Breast epithelium (tissue), 4 donors: ENCODE measurements around the gene ARHGAP44. TPM values are rescaled to one million over a fixed set of nuclear protein-coding genes. Genes with fewer than 3 reads are reported as not detected.

Source experiments
- DNase-seq, 2 donors: peaks; one replicate each; pipeline ENCODE4 v3.0.0-alpha.2; 2019; ENCODE audit warnings: low spot score in 2 of 2
- H3K27ac ChIP-seq, 2 donors: fragments of 200-600 bp; sonication (generic) in 1 of 2; one replicate each; pipeline ENCODE4 v1.5.1; 2016 to 2019; ENCODE audit warnings: mild to moderate bottlenecking in 1 of 2
- H3K27me3 ChIP-seq, 2 donors: fragments of 200-600 bp; sonication (generic) in 1 of 2; one replicate each; pipeline versions ENCODE4 v1.5.1 to v1.6.0; 2017 to 2019; ENCODE audit warnings: control low read depth in 1 of 2, mild to moderate bottlenecking in 1 of 2
- H3K36me3 ChIP-seq: fragments of 200-600 bp; one replicate; pipeline ENCODE4 v1.5.1; 2019
- H3K4me1 ChIP-seq, 2 donors: fragments of 200-600 bp; sonication (generic); one replicate each; pipeline ENCODE4 v1.5.1; 2016 to 2019; ENCODE audit warnings: control low read depth in 1 of 2
- H3K4me3 ChIP-seq, 3 donors: fragments of 200-600 bp; sonication (generic); 1 replicate in 2 of 3; 2 replicates in 1 of 3; pipeline ENCODE4 v1.5.1; 2016 to 2019; ENCODE audit warnings: mild to moderate bottlenecking in 3 of 3, moderate library complexity in 2 of 3
- H3K9me3 ChIP-seq, 2 donors: fragments of 200-600 bp; sonication (generic) in 1 of 2; one replicate each; pipeline ENCODE4 v1.5.1; 2016 to 2019; ENCODE audit warnings: control low read depth in 1 of 2
- POLR2A ChIP-seq: fragments of 450-650 bp; IDR thresholded peaks from one replicate; pipeline ENCODE4 v1.6.1; 2016; ENCODE audit warnings: antibody characterized with exemption, mild to moderate bottlenecking, moderate library complexity
- POLR2AphosphoS5 ChIP-seq, 3 donors: sonication (generic); formaldehyde crosslinking; IDR thresholded peaks; one replicate each; pipeline ENCODE4 v1.6.1; 2017; ENCODE audit warnings: antibody characterized with exemption in 3 of 3
- intact Hi-C: fragments of 100-400 bp; cut with DNase I; formaldehyde crosslinking; loops from one replicate; pipeline ENCODE4 v1.15.1; 2023; ENCODE audit warnings: low total_unique reads
- total RNA-seq, 3 donors: library from RNA; depleted of rRNA; stranded (reverse); fragments of >200 nt; gene quantifications; one replicate each; pipeline ENCODE4 v1.1.0, GENCODE V29; 2016
- TF ChIP-seq, protein P1 (sequence below), 3 donors: fragments of 450-650 bp; IDR thresholded peaks; one replicate each; pipeline ENCODE4 v1.5.1; 2016 to 2017; ENCODE audit warnings: antibody characterized with exemption in 3 of 3, mild to moderate bottlenecking in 3 of 3, moderate library complexity in 3 of 3

ARHGAP44 gene
- 10 to 100 TPM in 1 of 3 donors, 1 to 10 TPM in 2; 2.4 to 13.0 (median 4.9) TPM for total RNA-seq

- no peaks in the 10 kb centered on the region for H3K9me3 ChIP-seq
- TF ChIP-seq POLR2AphosphoS5 (IDR thresholded peaks at IDR 0.05) = no peak
- TF ChIP-seq POLR2A = no peak
- no peaks in the 10 kb centered on the region for H3K4me1 ChIP-seq
- H3K27ac ChIP-seq = peak within 1 kb of the TSS in 1 of 2 donors; percentile 55
- no peaks in the 10 kb centered on the region for H3K36me3 ChIP-seq
- H3K27me3 ChIP-seq = peaks cover 0 to 4% of the 10 kb centered on the region in 2 donors
- peak; percentile 22 to 57 for DNase-seq
- intact Hi-C loops = loop anchor here (5.0 kb wide), 1 partner anchor 703 kb away; no protein-coding TSS in a partner anchor
- peak within 1 kb of the TSS; percentile 62 to 81 (median 68) for H3K4me3 ChIP-seq
These were observed at the start of gene ARHGAP44 for GRCh38 chr17:12789481-12790248. Gene ARHGAP44 (plus strand): TSS chr17:12789498. CDS start chr17:12789839, 341 bp downstream.

- Histone ChIP-seq H3K4me1 (no peaks in the 10 kb centered on the region), H3K27ac (no peak overlapping the region), H3K27me3 (no peaks in the 10 kb centered on the region), H3K36me3 (no peaks in the 10 kb centered on the region), H3K9me3 (no peaks in the 10 kb centered on the region), H3K4me3 (no peak overlapping the region)
- intact Hi-C loops = no loop called here
- no peak for TF ChIP-seq POLR2A
- no peak for TF ChIP-seq POLR2AphosphoS5 (IDR thresholded peaks at IDR 0.05)
- TF ChIP-seq, protein P1, sequence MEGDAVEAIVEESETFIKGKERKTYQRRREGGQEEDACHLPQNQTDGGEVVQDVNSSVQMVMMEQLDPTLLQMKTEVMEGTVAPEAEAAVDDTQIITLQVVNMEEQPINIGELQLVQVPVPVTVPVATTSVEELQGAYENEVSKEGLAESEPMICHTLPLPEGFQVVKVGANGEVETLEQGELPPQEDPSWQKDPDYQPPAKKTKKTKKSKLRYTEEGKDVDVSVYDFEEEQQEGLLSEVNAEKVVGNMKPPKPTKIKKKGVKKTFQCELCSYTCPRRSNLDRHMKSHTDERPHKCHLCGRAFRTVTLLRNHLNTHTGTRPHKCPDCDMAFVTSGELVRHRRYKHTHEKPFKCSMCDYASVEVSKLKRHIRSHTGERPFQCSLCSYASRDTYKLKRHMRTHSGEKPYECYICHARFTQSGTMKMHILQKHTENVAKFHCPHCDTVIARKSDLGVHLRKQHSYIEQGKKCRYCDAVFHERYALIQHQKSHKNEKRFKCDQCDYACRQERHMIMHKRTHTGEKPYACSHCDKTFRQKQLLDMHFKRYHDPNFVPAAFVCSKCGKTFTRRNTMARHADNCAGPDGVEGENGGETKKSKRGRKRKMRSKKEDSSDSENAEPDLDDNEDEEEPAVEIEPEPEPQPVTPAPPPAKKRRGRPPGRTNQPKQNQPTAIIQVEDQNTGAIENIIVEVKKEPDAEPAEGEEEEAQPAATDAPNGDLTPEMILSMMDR (IDR thresholded peaks at IDR 0.05) = no peak
- DNase-seq = no peak
These were observed 49.8 kb upstream of the ARHGAP44 start for GRCh38 chr17:12739500-12739899.

- TF ChIP-seq POLR2AphosphoS5 (IDR thresholded peaks at IDR 0.05) (no peak), POLR2A (no peak)
- TF ChIP-seq, protein P1 (IDR thresholded peaks at IDR 0.05) = no peak
- Histone ChIP-seq H3K4me1 (no peaks in the 10 kb centered on the region), H3K27me3 (no peaks in the 10 kb centered on the region), H3K9me3 (no peaks in the 10 kb centered on the region), H3K36me3 (no peaks in the 10 kb centered on the region), H3K4me3 (no peak overlapping the region), H3K27ac (no peak overlapping the region)
- intact Hi-C loops = no loop called here
- no peak for DNase-seq
These were observed 46.3 kb upstream of the ARHGAP44 start for GRCh38 chr17:12743046-12743445.

DNA sequence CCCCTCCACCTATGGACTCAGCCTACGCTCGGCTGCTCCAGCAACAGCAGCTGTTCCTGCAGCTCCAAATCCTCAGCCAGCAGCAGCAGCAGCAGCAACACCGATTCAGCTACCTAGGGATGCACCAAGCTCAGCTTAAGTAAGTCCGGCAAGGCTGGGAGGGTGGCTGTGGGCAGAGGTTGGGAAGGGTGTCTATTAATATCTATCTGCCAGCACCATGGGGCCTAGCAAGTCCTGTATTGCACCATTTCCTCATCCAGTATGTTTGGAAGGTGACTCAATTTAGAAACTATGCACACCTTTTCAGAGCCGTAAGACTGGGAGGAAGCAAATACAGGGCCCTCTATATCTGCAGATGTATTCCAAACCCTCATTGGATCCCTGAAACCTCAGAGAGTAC is 45.0 kb upstream of the ARHGAP44 start:
- no peak for DNase-seq
- Histone ChIP-seq H3K27ac (no peak overlapping the region), H3K27me3 (no peaks in the 10 kb centered on the region), H3K9me3 (no peaks in the 10 kb centered on the region), H3K36me3 (no peaks in the 10 kb centered on the region), H3K4me3 (no peak overlapping the region), H3K4me1 (no peaks in the 10 kb centered on the region)
- intact Hi-C loops = no loop called here
- TF ChIP-seq, protein P1 (IDR thresholded peaks at IDR 0.05) = no peak
- no peak for TF ChIP-seq POLR2A
- TF ChIP-seq POLR2AphosphoS5 (IDR thresholded peaks at IDR 0.05) = no peak

DNA sequence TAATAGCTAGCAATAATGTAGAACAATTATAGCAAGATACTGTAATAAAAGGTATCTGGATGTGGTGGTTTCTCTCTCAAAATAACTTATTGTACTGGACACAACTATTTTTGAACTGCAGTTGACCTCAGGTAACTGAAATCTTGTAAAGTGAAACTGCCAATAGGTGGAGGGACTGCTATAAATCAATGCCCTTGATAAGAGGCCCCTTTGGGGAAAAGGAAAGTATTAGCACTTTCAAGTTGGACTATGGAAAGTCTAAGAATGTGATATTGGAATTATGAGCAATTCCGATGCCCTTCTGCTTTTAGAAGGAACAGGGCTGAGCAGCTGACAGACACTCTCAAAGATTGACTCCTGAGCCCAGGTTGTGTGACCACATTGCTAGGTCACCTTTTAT is 44.5 kb upstream of the ARHGAP44 start:
- H3K4me3 ChIP-seq = no peak overlapping the region
- H3K27me3 ChIP-seq = no peaks in the 10 kb centered on the region
- TF ChIP-seq POLR2AphosphoS5 (IDR thresholded peaks at IDR 0.05) (no peak), POLR2A (no peak)
- TF ChIP-seq, protein P1 (IDR thresholded peaks at IDR 0.05) = no peak
- no peak for DNase-seq
- intact Hi-C loops = loop anchor here (1.0 kb wide), 1 partner anchor 15 kb away; no protein-coding TSS in a partner anchor
- H3K36me3 ChIP-seq = no peaks in the 10 kb centered on the region
- no peaks in the 10 kb centered on the region for H3K4me1 ChIP-seq
- H3K9me3 ChIP-seq = no peaks in the 10 kb centered on the region
- H3K27ac ChIP-seq = no peak overlapping the region
